Measurements from ENCODE around the gene LRRTM1.

- TF ChIP-seq POLR2A (IDR thresholded peaks at IDR 0.05; ENCODE audit: low read depth, low read length) = no peak
- no peak for TF ChIP-seq TAF1 (IDR thresholded peaks at IDR 0.05; ENCODE audit: low read depth, low read length)
- TF ChIP-seq PAX5 (IDR thresholded peaks at IDR 0.05; ENCODE audit: insufficient read depth, low read length, severe bottlenecking) = no peak
- no peak for TF ChIP-seq POLR2AphosphoS5 (IDR thresholded peaks at IDR 0.05; ENCODE audit: low read depth, low read length)
- no peak for TF ChIP-seq SPI1 (IDR thresholded peaks at IDR 0.05; ENCODE audit: low read depth, low read length)
- no peak for TF ChIP-seq POU2F2 (IDR thresholded peaks at IDR 0.05; ENCODE audit: low read depth, low read length)
Measured at GRCh38 chr2:80303006-80303908, 1.3 kb downstream of the LRRTM1 start.

Data from GM12891 (cell line).